Transverse colon (tissue), 4 donors: ENCODE results near the gene RCL1.

ENCODE experiments used
- CTCF ChIP-seq, 5 experiments: fragments of 200-600 bp in 3 of 5; fragments of 450-650 bp in 2 of 5; sonication (generic) in 3 of 5; IDR thresholded peaks; 1 replicate in 2 of 5; 2 replicates in 3 of 5; pipeline ENCODE4 v1.5.1; 2016 to 2017; ENCODE audit warnings: antibody characterized with exemption in 5 of 5, inconsistent platforms in 3 of 5, mild to moderate bottlenecking in 2 of 5, moderate library complexity in 1 of 5
- POLR2A ChIP-seq: fragments of 450-650 bp; IDR thresholded peaks from one replicate; pipeline ENCODE4 v1.6.1; 2016; ENCODE audit warnings: antibody characterized with exemption, mild to moderate bottlenecking, moderate library complexity
- POLR2AphosphoS5 ChIP-seq, 3 donors: sonication (generic); formaldehyde crosslinking; IDR thresholded peaks; one replicate each; pipeline ENCODE4 v1.6.1; 2016; ENCODE audit warnings: antibody characterized with exemption in 3 of 3

- TF ChIP-seq POLR2AphosphoS5 (IDR thresholded peaks at IDR 0.05), result no peak
- TF ChIP-seq CTCF (IDR thresholded peaks at IDR 0.05), result no peak
- no peak for TF ChIP-seq POLR2A
Measured at GRCh38 chr9:4831119-4831518, 38.4 kb downstream of the RCL1 start.
